ENCODE measurements around the gene LAPTM5. TPM values are rescaled to one million over a fixed set of nuclear protein-coding genes. Genes with fewer than 3 reads are reported as not detected.
A peak's percentile ranks its signal among the peaks of the same experiment; 100 is the strongest.

Gene LAPTM5
- polyA plus RNA-seq, 4 donors = 10.5 to 58.1 (median 46.0) TPM

DNA sequence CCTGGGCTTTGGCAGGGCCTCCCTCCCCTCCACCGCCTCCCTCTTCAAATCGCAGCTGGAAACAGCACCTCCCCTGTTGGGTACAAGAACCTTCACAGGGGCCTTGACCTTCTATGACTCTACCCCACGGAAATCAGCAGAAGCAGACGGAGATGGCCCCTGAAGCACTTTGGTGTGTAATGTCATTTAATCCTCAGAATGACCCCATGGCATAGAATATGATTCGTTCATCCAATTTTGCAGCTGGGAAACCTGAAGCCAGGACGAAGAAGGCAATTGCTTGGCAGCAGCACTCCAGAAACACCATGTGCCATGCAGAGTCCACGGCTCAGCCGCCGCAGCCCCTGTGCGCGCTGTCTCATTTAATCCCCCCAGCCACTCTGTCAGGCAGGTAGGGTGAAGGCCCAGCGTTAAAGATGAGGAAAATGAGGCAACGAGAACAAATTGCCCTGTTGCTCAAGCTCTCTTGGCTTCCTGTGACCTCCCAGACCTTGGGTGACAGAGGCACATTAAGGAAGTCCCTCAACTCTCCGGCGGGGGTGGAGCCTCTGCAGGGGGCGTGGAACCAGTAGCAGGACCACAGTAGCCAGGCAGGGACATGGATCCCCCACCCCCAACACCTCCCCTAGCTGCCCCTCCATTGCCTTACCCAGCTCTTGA, 25.8 kb upstream of the LAPTM5 start:
- H3K27ac ChIP-seq (ENCODE audit: low read depth in 1 of 3, low read length in 2 of 3) = no peak overlapping the region
- no peaks in the 10 kb centered on the region for H3K27me3 ChIP-seq (ENCODE audit: control insufficient read depth in 3 of 3, insufficient read depth in 3 of 3, low read length in 3 of 3)
- peaks cover 0 to 20% (median 0%) of the 10 kb centered on the region in 3 donors for H3K4me1 ChIP-seq (ENCODE audit: control insufficient read depth in 3 of 3, insufficient read depth in 2 of 3, low read depth in 1 of 3, low read length in 2 of 3)
- WGBS, 3 donors = 61 to 66% (median 66%) methylated on average over 16 of the region's 16 CpGs
- no peaks in the 10 kb centered on the region for H3K9me3 ChIP-seq (ENCODE audit: control insufficient read depth in 2 of 2, insufficient read depth in 1 of 2, low read depth in 1 of 2, low read length in 1 of 2)
- H3K36me3 ChIP-seq (ENCODE audit: control insufficient read depth in 3 of 3, insufficient read depth in 2 of 3, low read depth in 1 of 3, low read length in 3 of 3) = no peaks in the 10 kb centered on the region
- FAIRE-seq (no peak), DNase-seq (no peak)
- no peak overlapping the region for H3K4me3 ChIP-seq (ENCODE audit: low read depth in 1 of 3, low read length in 3 of 3)

DNA sequence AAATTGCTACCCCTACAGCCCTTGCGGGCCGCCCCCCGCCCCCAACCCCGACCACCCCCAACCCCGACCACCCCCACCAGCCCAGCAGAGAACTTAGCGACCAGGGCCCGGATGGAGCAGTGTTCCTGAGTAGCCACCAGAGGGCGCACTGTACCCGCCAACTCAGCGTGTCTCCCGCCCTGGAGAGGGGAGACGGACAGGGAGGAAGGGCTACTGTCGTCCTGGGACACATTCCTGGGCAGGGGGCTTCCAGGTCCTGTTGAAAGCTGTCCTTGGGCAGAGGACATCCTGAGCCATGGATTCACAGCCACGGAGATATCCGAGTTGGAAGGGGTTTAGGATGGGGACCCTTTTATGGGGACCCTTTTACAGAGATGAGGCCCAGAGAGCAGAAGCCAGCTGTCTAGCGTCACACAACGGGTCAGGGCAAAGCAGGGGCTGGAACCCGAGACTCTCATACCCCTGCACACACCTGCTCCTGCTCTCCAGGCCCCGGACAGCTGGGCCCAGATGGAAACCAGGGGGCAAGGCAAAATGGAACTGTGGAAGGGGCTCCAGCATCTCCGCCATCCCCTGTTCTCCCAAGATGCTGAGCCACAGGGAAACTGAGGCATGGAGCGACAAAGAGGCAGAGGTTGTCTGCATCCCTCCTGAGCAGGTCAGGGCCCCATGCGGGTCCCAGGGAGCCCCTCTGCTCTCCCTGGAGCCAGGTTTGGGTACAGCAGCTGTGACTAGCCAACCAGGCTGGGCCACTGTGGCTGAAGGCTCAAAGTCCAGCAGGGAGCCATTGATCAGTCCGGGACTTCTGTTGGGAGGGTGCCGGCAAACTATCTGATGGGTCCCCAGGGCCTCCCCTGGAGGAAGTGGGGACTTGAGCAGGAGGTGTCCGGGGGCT, 25.0 kb upstream of the LAPTM5 start:
- FAIRE-seq = no peak
- 8 to 15% (median 12%) methylated on average over 25 of the region's 25 CpGs for WGBS, 3 donors
- H3K4me3 ChIP-seq (ENCODE audit: low read depth in 1 of 3, low read length in 3 of 3) = no peak overlapping the region

DNA sequence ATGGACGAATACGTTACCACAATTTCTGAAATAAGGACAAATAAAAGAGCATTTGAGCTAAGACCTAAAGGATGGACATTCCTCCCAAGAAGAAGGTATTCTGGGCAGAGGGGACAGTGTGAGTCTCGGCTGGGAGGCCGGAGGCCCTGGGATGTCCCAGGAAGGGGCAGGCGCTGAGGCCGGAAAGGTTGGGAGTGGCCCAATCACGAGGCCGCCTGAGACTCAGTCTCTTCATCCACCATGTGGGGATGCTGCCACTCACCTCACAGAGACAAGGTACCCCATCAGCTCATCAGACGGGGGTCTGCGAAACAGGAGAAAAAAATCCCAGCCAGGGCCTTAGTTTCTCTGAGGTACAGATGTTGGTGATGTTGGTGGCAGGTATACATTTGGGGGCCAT, 24.3 kb upstream of the LAPTM5 start:
- H3K4me3 ChIP-seq (ENCODE audit: low read depth in 1 of 3, low read length in 3 of 3) = no peak overlapping the region
- no peak overlapping the region for H3K27ac ChIP-seq (ENCODE audit: low read depth in 1 of 3, low read length in 2 of 3)
- FAIRE-seq (no peak), DNase-seq (no peak)
- H3K4me1 ChIP-seq (ENCODE audit: control insufficient read depth in 3 of 3, insufficient read depth in 2 of 3, low read depth in 1 of 3, low read length in 2 of 3) = peaks cover 0 to 20% (median 0%) of the 10 kb centered on the region in 3 donors
- no peaks in the 10 kb centered on the region for H3K27me3 ChIP-seq (ENCODE audit: control insufficient read depth in 3 of 3, insufficient read depth in 3 of 3, low read length in 3 of 3)
- H3K36me3 ChIP-seq (ENCODE audit: control insufficient read depth in 3 of 3, insufficient read depth in 2 of 3, low read depth in 1 of 3, low read length in 3 of 3) = no peaks in the 10 kb centered on the region
- no peaks in the 10 kb centered on the region for H3K9me3 ChIP-seq (ENCODE audit: control insufficient read depth in 2 of 2, insufficient read depth in 1 of 2, low read depth in 1 of 2, low read length in 1 of 2)
- 65 to 74% (median 66%) methylated on average over 10 of the region's 10 CpGs for WGBS, 3 donors

More for the DNA sequence above, 25.0 kb upstream of the LAPTM5 start:
- no peak overlapping the region for H3K27ac ChIP-seq (ENCODE audit: low read depth in 1 of 3, low read length in 2 of 3)
- DNase-seq = peak; percentile 48 to 84
- no peaks in the 10 kb centered on the region for H3K27me3 ChIP-seq (ENCODE audit: control insufficient read depth in 3 of 3, insufficient read depth in 3 of 3, low read length in 3 of 3)
- H3K9me3 ChIP-seq (ENCODE audit: control insufficient read depth in 2 of 2, insufficient read depth in 1 of 2, low read depth in 1 of 2, low read length in 1 of 2) = no peaks in the 10 kb centered on the region
- H3K36me3 ChIP-seq (ENCODE audit: control insufficient read depth in 3 of 3, insufficient read depth in 2 of 3, low read depth in 1 of 3, low read length in 3 of 3) = no peaks in the 10 kb centered on the region
- peaks cover 0 to 20% (median 0%) of the 10 kb centered on the region in 3 donors for H3K4me1 ChIP-seq (ENCODE audit: control insufficient read depth in 3 of 3, insufficient read depth in 2 of 3, low read depth in 1 of 3, low read length in 2 of 3)

DNA sequence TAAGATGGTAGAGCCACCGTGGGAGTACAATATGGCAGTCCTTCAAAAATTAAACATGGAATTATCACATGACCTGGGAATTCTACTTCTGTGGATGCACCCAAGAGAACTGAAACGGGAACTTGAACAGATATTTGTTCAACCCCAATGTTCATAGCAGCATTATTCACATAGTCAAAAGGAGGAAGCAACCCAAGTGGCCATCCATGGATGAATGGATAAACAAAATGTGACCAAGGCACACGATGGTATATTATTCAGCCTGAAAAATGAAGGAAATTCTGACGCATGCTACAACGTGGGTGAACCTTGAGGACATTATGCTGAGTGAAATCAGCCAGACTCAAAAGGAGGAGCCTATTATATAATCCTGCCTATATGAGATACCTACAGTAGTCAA, 22.8 kb upstream of the LAPTM5 start:
- Histone ChIP-seq H3K9me3 (ENCODE audit: control insufficient read depth in 2 of 2, insufficient read depth in 1 of 2, low read depth in 1 of 2, low read length in 1 of 2) (no peaks in the 10 kb centered on the region), H3K4me3 (ENCODE audit: low read depth in 1 of 3, low read length in 3 of 3) (no peak overlapping the region), H3K27ac (ENCODE audit: low read depth in 1 of 3, low read length in 2 of 3) (no peak overlapping the region), H3K27me3 (ENCODE audit: control insufficient read depth in 3 of 3, insufficient read depth in 3 of 3, low read length in 3 of 3) (no peaks in the 10 kb centered on the region), H3K4me1 (ENCODE audit: control insufficient read depth in 3 of 3, insufficient read depth in 2 of 3, low read depth in 1 of 3, low read length in 2 of 3) (peaks cover 0 to 16% (median 0%) of the 10 kb centered on the region in 3 donors), H3K36me3 (ENCODE audit: control insufficient read depth in 3 of 3, insufficient read depth in 2 of 3, low read depth in 1 of 3, low read length in 3 of 3) (no peaks in the 10 kb centered on the region)
- WGBS, 3 donors = 41 to 52% (median 45%) methylated on average over 5 of the region's 5 CpGs
- FAIRE-seq (no peak), DNase-seq (no peak)

DNA sequence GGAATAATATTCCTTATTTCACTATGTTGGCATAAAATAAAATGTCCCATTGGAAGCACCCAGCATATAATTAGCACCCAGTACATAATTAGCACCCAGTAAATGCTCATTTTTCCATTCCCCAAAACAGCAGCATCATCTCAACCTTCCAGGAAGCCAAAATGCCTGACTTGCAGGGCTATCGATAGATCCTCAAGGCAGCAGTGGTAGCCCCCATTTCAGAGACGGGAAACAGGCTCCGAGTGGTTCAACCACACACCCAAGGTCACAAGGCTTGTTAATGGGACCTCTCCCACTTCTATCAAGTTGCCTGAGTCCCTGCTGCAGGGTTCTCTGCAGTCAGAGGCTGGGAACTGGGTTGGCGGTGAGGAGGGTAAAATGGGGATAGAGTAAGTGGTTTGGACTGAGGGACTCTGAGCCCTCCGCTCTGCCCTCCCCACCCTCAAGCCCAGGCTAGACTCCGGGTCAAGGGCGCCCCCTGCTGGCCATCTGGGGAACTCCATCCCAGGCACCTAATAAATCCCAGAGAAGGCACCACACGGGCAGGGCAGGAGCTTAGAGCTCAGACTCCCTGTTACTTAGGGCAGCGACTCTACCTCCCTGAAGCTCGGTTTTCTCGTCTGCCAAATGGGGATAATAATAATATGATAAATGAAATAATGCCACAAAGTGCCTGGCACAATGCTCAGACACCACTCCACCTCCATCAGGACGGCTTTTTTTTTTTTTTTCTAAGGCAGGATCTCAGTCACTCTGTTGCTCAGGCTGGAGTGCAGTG, 21.9 kb upstream of the LAPTM5 start:
- no peak overlapping the region for H3K27ac ChIP-seq (ENCODE audit: low read depth in 1 of 3, low read length in 2 of 3)
- peaks cover 0 to 16% (median 0%) of the 10 kb centered on the region in 3 donors for H3K4me1 ChIP-seq (ENCODE audit: control insufficient read depth in 3 of 3, insufficient read depth in 2 of 3, low read depth in 1 of 3, low read length in 2 of 3)
- 9 to 16% (median 9%) methylated on average over 12 of the region's 12 CpGs for WGBS, 3 donors
- peak; percentile 74 to 91 for DNase-seq
- H3K27me3 ChIP-seq (ENCODE audit: control insufficient read depth in 3 of 3, insufficient read depth in 3 of 3, low read length in 3 of 3) = no peaks in the 10 kb centered on the region
- no peaks in the 10 kb centered on the region for H3K36me3 ChIP-seq (ENCODE audit: control insufficient read depth in 3 of 3, insufficient read depth in 2 of 3, low read depth in 1 of 3, low read length in 3 of 3)
- no peaks in the 10 kb centered on the region for H3K9me3 ChIP-seq (ENCODE audit: control insufficient read depth in 2 of 2, insufficient read depth in 1 of 2, low read depth in 1 of 2, low read length in 1 of 2)
- no peak overlapping the region for H3K4me3 ChIP-seq (ENCODE audit: low read depth in 1 of 3, low read length in 3 of 3)
- FAIRE-seq = no peak

DNA sequence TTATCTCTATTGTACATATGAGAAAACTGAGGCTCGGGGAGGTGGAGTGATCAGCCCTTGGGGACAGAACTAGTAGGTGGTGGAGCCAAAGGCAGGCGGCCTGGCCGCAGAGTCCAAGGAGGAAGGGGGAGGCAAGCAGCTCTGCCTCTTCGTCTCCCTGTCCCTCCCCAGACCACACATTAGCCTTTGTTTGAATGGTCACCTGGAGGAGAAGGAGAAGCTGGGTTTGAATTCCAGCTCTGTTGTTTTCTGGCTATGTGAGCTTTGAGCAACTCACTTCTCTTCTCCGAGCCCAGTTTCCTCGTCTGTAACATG, 21.4 kb upstream of the LAPTM5 start:
- no peak for DNase-seq
- no peak for FAIRE-seq

DNA sequence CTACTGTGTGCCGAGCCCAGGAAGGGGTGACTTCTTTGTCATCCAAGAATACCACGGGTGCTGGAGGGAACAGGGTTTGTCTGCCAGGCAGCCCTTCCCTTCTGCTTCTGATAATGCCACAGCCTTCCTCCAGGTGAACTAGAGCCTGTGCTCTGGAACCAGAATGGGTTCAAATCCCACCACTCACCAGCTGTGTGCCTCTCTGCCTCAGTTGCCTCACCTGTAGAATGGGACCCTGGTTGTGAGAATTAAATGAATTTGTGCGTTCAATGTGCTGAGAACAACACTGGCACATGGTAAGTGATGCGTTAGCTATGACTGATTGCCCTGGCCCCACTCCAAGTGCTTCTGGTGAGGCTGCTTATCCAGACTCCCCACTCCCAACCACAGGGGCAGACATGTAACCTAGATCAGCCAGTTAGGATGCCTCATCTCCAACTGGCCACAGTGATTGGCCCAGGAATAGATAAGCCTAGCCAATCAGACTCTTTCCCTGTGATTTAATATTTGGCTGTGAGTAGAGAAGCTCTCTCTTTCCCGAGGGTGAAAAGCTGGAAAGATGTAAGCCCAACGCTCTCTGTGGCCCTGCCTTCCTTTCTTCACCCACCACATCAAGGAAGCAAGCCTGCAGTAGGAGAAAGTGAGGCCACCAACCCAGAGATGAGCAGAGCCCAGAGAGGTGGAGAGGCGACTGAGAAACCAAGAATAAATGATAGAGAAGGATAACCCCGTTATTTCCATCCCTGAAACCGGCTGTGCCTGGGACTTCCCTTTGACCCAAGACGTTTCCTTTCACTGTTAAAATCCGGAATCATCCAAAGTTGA, 20.8 kb upstream of the LAPTM5 start:
- no peak for DNase-seq
- 46 to 57% (median 50%) methylated on average over 11 of the region's 11 CpGs for WGBS, 3 donors

More for the DNA sequence above, 21.4 kb upstream of the LAPTM5 start:
- no peaks in the 10 kb centered on the region for H3K27me3 ChIP-seq (ENCODE audit: control insufficient read depth in 3 of 3, insufficient read depth in 3 of 3, low read length in 3 of 3)
- no peak overlapping the region for H3K4me3 ChIP-seq (ENCODE audit: low read depth in 1 of 3, low read length in 3 of 3)
- 57 to 73% (median 66%) methylated on average over 6 of the region's 6 CpGs for WGBS, 3 donors
- peaks cover 0 to 16% (median 0%) of the 10 kb centered on the region in 3 donors for H3K4me1 ChIP-seq (ENCODE audit: control insufficient read depth in 3 of 3, insufficient read depth in 2 of 3, low read depth in 1 of 3, low read length in 2 of 3)
- no peak overlapping the region for H3K27ac ChIP-seq (ENCODE audit: low read depth in 1 of 3, low read length in 2 of 3)
- no peaks in the 10 kb centered on the region for H3K9me3 ChIP-seq (ENCODE audit: control insufficient read depth in 2 of 2, insufficient read depth in 1 of 2, low read depth in 1 of 2, low read length in 1 of 2)
- no peaks in the 10 kb centered on the region for H3K36me3 ChIP-seq (ENCODE audit: control insufficient read depth in 3 of 3, insufficient read depth in 2 of 3, low read depth in 1 of 3, low read length in 3 of 3)

DNA sequence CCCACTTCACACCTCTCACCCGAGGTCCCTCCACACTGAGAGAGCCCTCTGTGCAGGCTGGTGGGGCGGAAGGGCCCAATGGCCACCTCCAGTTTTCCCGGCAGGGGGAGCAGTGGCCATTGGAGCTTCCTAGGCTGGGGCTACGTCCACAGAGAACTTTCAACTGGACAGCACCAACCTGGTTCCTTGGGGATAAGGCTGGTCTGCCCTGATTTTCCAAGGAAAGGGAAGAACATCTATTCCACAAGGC, 20.3 kb upstream of the LAPTM5 start:
- Histone ChIP-seq H3K36me3 (ENCODE audit: control insufficient read depth in 3 of 3, insufficient read depth in 2 of 3, low read depth in 1 of 3, low read length in 3 of 3) (no peaks in the 10 kb centered on the region), H3K9me3 (ENCODE audit: control insufficient read depth in 2 of 2, insufficient read depth in 1 of 2, low read depth in 1 of 2, low read length in 1 of 2) (no peaks in the 10 kb centered on the region), H3K4me3 (ENCODE audit: low read depth in 1 of 3, low read length in 3 of 3) (no peak overlapping the region), H3K4me1 (ENCODE audit: control insufficient read depth in 3 of 3, insufficient read depth in 2 of 3, low read depth in 1 of 3, low read length in 2 of 3) (peaks cover 0 to 9% (median 0%) of the 10 kb centered on the region in 3 donors), H3K27ac (ENCODE audit: low read depth in 1 of 3, low read length in 2 of 3) (no peak overlapping the region), H3K27me3 (ENCODE audit: control insufficient read depth in 3 of 3, insufficient read depth in 3 of 3, low read length in 3 of 3) (no peaks in the 10 kb centered on the region)
- DNase-seq (no peak), FAIRE-seq (no peak)
- WGBS, 3 donors = 44 to 61% (median 51%) methylated on average over 4 of the region's 4 CpGs

More for the DNA sequence above, 20.8 kb upstream of the LAPTM5 start:
- H3K36me3 ChIP-seq (ENCODE audit: control insufficient read depth in 3 of 3, insufficient read depth in 2 of 3, low read depth in 1 of 3, low read length in 3 of 3) = no peaks in the 10 kb centered on the region
- no peak overlapping the region for H3K4me3 ChIP-seq (ENCODE audit: low read depth in 1 of 3, low read length in 3 of 3)
- H3K4me1 ChIP-seq (ENCODE audit: control insufficient read depth in 3 of 3, insufficient read depth in 2 of 3, low read depth in 1 of 3, low read length in 2 of 3) = peaks cover 0 to 14% (median 0%) of the 10 kb centered on the region in 3 donors
- no peak for FAIRE-seq
- H3K27me3 ChIP-seq (ENCODE audit: control insufficient read depth in 3 of 3, insufficient read depth in 3 of 3, low read length in 3 of 3) = no peaks in the 10 kb centered on the region
- no peaks in the 10 kb centered on the region for H3K9me3 ChIP-seq (ENCODE audit: control insufficient read depth in 2 of 2, insufficient read depth in 1 of 2, low read depth in 1 of 2, low read length in 1 of 2)
- H3K27ac ChIP-seq (ENCODE audit: low read depth in 1 of 3, low read length in 2 of 3) = no peak overlapping the region
